K562 (cell line): ENCODE data around the gene IL1RN. TPM values are rescaled to one million over a fixed set of nuclear protein-coding genes. Genes with fewer than 3 reads are reported as not detected.

Experiments
- ADNP ChIP-seq: fragments of 200-800 bp; sonication (Bioruptor generic); IDR thresholded peaks from 2 replicates; pipeline ENCODE4 v1.6.1; 2016; ENCODE audit warnings: missing genetic modification characterization, missing compliant biosample characterization
- CBX5 ChIP-seq: IDR thresholded peaks from 2 replicates; pipeline ENCODE4 v1.6.1; 2014; ENCODE audit warnings: low read depth, borderline replicate concordance
- FOXO4 ChIP-seq: fragments of 450-650 bp; formaldehyde crosslinking; IDR thresholded peaks from 2 replicates; pipeline ENCODE4 v1.4.0; 2020; ENCODE audit warnings: mild to moderate bottlenecking, moderate library complexity
- MAFK ChIP-seq: IDR thresholded peaks from 2 replicates; pipeline ENCODE4 v1.6.1; 2011; ENCODE audit warnings: low read length, improper control_type of control experiment
- MCM7 ChIP-seq, 2 experiments: fragments of 450-650 bp; IDR thresholded peaks; 2 replicates each; pipeline ENCODE4 v1.6.1; 2016 to 2018
- POLR2B ChIP-seq: fragments of 450-650 bp; IDR thresholded peaks from 2 replicates; pipeline ENCODE4 v1.6.1; 2018; ENCODE audit warnings: low read depth; ENCODE audit not compliant: partially characterized antibody
- PRDM10 ChIP-seq: fragments of 450-650 bp; IDR thresholded peaks from 2 replicates; pipeline ENCODE4 v1.6.1; 2018; ENCODE audit not compliant: partially characterized antibody
- SAP30 ChIP-seq: fragments of 200-600 bp; sonication (generic); IDR thresholded peaks from 2 replicates; pipeline ENCODE4 v1.6.1; 2012; ENCODE audit warnings: borderline replicate concordance, low read depth, mild to moderate bottlenecking, moderate library complexity, low read length, control low read depth, inconsistent platforms; ENCODE audit not compliant: insufficient read depth, poor library complexity, severe bottlenecking
- TARDBP ChIP-seq: fragments of 450-650 bp; IDR thresholded peaks from 2 replicates; pipeline ENCODE4 v1.6.1; 2016
- XRCC5 ChIP-seq: fragments of 200-400 bp; formaldehyde crosslinking; IDR thresholded peaks from 2 replicates; pipeline ENCODE4 v1.6.1; 2017; ENCODE audit warnings: low read depth, mild to moderate bottlenecking, low read length
- ZFP36 ChIP-seq: fragments of 150-350 bp; IDR thresholded peaks from 2 replicates; pipeline ENCODE4 v1.6.1; 2018; ENCODE audit warnings: low read length, low read depth; ENCODE audit not compliant: partially characterized antibody
- ZNF318 ChIP-seq, 2 experiments: fragments of 450-650 bp; IDR thresholded peaks; 2 replicates each; pipeline ENCODE4 v1.6.1; 2016; ENCODE audit warnings: mild to moderate bottlenecking in 2 of 2, borderline replicate concordance in 1 of 2, low read depth in 1 of 2, moderate library complexity in 1 of 2
- polyA plus RNA-seq, 8 experiments: library from polyadenylated mRNA; depleted of rRNA in 4 of 8; stranded (reverse) in 5 of 8; unstranded in 3 of 8; fragments of >200 nt; fragmentation: Nextera tagmentation in 2 of 8; fragmentation: Illumina TruSeq in 1 of 8; extraction: Ambion mirVana in 2 of 8; extraction: Trizol in 1 of 8; gene quantifications; 2 replicates each; pipeline versions ENCODE4 v1.2.1 to v1.2.3, GENCODE V29; 2011 to 2014; ENCODE audit warnings: inconsistent platforms in 1 of 8, missing spikeins in 1 of 8
- total RNA-seq, 7 experiments: library from RNA; depleted of rRNA in 6 of 7; stranded (reverse); fragments of >200 nt in 6 of 7; fragmentation: Illumina TruSeq in 2 of 7; extraction: Trizol in 2 of 7; gene quantifications; 2 replicates each; pipeline versions ENCODE4 v1.2.1 to v1.2.3, GENCODE V29; 2011 to 2021; ENCODE audit warnings: low replicate concordance in 1 of 7

IL1RN gene
- total and polyA plus RNA-seq, 9 of the 15 experiments (the other 6 are each of a cell fraction or from before 2014, with no cell fraction given), result 0.13 TPM; not detected in 8

GRCh38 chr2:113172721-113173541 is 45.5 kb downstream of the IL1RN start (continued):
- TF ChIP-seq ZNF318 (IDR thresholded peaks at IDR 0.05; ENCODE audit: borderline replicate concordance in 1 of 2, low read depth in 1 of 2) (no peak), SAP30 (no peak), TARDBP (no peak), CBX5 (no peak), PRDM10 (no peak), MAFK (no peak), MCM7 (IDR thresholded peaks at IDR 0.05) (no peak), ZFP36 (peak; percentile 49), FOXO4 (no peak), XRCC5 (no peak), ADNP (tag) (peak; percentile 60; the same call in 1 of the 2 replicates), POLR2B (no peak)
